Measurements from ENCODE around the gene MYRF. TPM values are rescaled to one million over a fixed set of nuclear protein-coding genes. Genes with fewer than 3 reads are reported as not detected.

The MYRF gene
- total and polyA plus RNA-seq, 2 of the 13 experiments (the other 11 are each of a cell fraction or from before 2014, with no cell fraction given): 10.2 to 25.9 TPM

DNA sequence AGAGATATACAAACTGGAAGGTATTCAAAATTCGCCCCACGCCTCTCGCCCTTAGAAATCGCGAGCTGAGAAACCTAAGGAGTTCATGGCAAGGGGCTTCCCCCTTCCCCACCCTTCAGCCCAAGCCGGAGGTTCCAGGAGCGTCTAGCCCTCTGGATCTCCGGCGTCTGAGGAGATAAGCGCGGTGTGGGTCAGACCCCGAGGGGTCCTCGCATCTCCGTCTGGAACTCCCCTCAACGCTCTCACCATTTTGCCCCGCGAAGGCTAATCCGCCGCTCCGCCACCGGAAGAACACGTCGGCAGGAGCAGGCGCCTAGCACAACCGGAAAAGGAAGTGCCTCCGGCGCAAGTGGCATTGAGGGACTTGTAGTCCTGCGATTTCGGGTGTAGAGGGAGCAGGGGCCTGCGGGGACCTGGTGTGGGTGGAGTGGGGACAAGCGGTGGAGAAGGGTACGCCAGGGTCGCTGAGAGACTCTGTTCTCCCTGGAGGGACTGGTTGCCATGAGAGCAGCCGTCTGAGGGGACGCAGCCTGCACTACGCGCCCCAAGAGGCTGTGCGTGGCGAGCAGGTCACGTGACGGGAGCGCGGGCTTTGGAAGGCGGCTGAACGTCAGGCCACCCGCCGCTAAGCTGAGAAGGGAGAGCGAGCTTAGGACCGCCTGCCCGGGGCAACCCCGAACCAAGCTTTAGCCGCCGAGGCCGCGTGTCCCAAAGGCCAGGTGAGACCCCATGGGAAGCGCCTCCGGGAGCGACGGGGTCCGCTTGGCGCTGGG, 40.1 kb downstream of the MYRF start, which contains the start of the genes FEN1 and TMEM258 (continued):
- TF ChIP-seq, protein P1, sequence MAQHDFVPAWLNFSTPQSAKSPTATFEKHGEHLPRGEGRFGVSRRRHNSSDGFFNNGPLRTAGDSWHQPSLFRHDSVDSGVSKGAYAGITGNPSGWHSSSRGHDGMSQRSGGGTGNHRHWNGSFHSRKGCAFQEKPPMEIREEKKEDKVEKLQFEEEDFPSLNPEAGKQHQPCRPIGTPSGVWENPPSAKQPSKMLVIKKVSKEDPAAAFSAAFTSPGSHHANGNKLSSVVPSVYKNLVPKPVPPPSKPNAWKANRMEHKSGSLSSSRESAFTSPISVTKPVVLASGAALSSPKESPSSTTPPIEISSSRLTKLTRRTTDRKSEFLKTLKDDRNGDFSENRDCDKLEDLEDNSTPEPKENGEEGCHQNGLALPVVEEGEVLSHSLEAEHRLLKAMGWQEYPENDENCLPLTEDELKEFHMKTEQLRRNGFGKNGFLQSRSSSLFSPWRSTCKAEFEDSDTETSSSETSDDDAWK (CRISPR knock-in tag; IDR thresholded peaks at IDR 0.05): no peak
- TF ChIP-seq ZNF496 (CRISPR knock-in tag; IDR thresholded peaks at IDR 0.05; ENCODE audit: insufficient replicate concordance) (no peak), CBFB (CRISPR knock-in tag; IDR thresholded peaks at IDR 0.05) (no peak), ZNF224 (CRISPR knock-in tag; IDR thresholded peaks at IDR 0.05) (no peak), SIN3A (IDR thresholded peaks at IDR 0.05; ENCODE audit: borderline replicate concordance, low read depth, low read length) (peak; percentile 44; the same call in 1 of the 2 replicates), SP4 (CRISPR knock-in tag; IDR thresholded peaks at IDR 0.05) (0 out of 2 replicates have a peak, but pooled peaks have one; percentile 15), NFRKB (IDR thresholded peaks at IDR 0.05) (no peak), SRSF4 (IDR thresholded peaks at IDR 0.05; ENCODE audit: low read depth, low read length, poor library complexity, severe bottlenecking) (no peak), ZNF484 (CRISPR knock-in tag; IDR thresholded peaks at IDR 0.05; ENCODE audit: borderline replicate concordance, low read depth) (no peak), ZNF619 (CRISPR knock-in tag; IDR thresholded peaks at IDR 0.05) (peak; percentile 25; the same call in 1 of the 2 replicates), ZNF33A (CRISPR knock-in tag; IDR thresholded peaks at IDR 0.05; ENCODE audit: borderline replicate concordance) (peak; percentile 23; the same call in 1 of the 2 replicates), NPAS2 (CRISPR knock-in tag; IDR thresholded peaks at IDR 0.05; ENCODE audit: borderline replicate concordance) (no peak), ZNF20 (CRISPR knock-in tag; IDR thresholded peaks at IDR 0.05) (no peak), NFYC (CRISPR knock-in tag; IDR thresholded peaks at IDR 0.05) (no peak), DMAP1 (CRISPR knock-in tag; IDR thresholded peaks at IDR 0.05) (peak; percentile 94), HOMEZ (CRISPR knock-in tag; IDR thresholded peaks at IDR 0.05; ENCODE audit: low read depth) (no peak; the same call in 1 of the 2 replicates), ZNF317 (CRISPR knock-in tag; IDR thresholded peaks at IDR 0.05) (peak; percentile 50; the same call in 1 of the 2 replicates), PRPF4 (IDR thresholded peaks at IDR 0.05; ENCODE audit: low read depth, low read length, poor library complexity, severe bottlenecking) (no peak), ZBED4 (CRISPR knock-in tag; IDR thresholded peaks at IDR 0.05; ENCODE audit: borderline replicate concordance) (no peak)
- TF ChIP-seq, protein P2, sequence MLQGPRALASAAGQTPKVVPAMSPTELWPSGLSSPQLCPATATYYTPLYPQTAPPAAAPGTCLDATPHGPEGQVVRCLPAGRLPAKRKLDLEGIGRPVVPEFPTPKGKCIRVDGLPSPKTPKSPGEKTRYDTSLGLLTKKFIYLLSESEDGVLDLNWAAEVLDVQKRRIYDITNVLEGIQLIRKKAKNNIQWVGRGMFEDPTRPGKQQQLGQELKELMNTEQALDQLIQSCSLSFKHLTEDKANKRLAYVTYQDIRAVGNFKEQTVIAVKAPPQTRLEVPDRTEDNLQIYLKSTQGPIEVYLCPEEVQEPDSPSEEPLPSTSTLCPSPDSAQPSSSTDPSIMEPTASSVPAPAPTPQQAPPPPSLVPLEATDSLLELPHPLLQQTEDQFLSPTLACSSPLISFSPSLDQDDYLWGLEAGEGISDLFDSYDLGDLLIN (CRISPR knock-in tag; IDR thresholded peaks at IDR 0.05; ENCODE audit: borderline replicate concordance): peak; percentile 98
- TF ChIP-seq, protein P3, sequence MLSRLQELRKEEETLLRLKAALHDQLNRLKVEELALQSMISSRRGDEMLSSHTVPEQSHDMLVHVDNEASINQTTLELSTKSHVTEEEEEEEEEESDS (CRISPR knock-in tag; IDR thresholded peaks at IDR 0.05; ENCODE audit: borderline replicate concordance): no peak

All from HepG2 (cell line).